HG03196 (cell line): ENCODE data around the gene SAMD11.
A peak's percentile ranks its signal among the peaks of the same experiment; 100 is the strongest.
"Not testable (repeated sequence)": the region's sequence is repeated elsewhere in the genome, so short reads cannot be mapped to it uniquely, and the experiment has no call there.

Experiments used
- ATAC-seq: cut with Tn5 transposase; IDR thresholded peaks from one replicate; pipeline ENCODE4 v1.9.1; 2021; ENCODE audit not compliant: unreplicated experiment

Gene SAMD11

GRCh38 chr1:944341-945325 lies 20.9 kb downstream of the SAMD11 start:
- no peak for ATAC-seq

DNA sequence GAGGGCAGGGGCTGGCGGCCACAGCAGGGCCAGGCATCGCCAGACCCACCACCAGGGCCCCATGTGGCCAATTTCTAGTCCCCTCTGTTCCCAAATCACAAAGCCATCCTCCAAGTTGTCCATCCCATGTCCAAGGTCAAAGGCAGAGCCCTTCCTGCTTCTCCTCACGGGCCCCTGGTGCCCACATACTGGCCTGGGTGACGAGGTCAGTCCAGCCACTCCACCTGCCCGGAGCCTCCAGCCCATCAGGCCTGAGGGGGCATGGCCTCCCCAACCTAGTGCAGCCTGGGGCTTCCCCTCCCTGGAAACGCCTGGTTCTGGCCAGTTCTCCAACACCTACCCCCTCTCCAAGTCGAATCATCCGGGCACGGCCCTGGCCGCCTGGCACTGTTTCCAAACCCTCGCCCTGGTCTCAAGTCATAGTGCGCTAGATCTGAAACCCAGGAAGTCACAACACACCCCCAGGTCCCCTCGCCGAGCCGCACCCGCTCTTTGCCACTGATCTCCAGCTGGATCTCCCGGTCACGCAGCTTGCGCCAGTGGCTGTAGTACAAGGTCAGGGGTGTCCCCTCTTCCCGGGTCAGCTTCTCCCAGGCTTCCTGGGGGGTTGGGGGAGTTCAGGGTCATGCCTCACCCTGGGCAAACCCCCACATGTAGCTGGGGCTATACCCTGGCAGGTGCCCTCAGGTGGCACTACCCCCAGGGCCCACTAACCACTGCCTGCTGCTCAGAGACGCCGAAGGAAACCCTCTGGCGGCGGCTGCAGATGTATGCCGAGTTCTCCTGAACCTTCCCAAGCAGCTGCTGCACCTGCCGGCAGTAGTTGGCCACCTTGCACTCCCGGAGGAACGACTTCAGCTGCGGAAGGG lies 22.2 kb downstream of the SAMD11 start:
- ATAC-seq, result no peak

- not testable (repeated sequence) for ATAC-seq
Observed at GRCh38 chr1:946811-947210, 23.1 kb downstream of the SAMD11 start.

- ATAC-seq, result no peak
Observed at GRCh38 chr1:947958-948357, 24.2 kb downstream of the SAMD11 start.

- ATAC-seq, result no peak
Observed at GRCh38 chr1:950268-950667, 26.5 kb downstream of the SAMD11 start.

DNA sequence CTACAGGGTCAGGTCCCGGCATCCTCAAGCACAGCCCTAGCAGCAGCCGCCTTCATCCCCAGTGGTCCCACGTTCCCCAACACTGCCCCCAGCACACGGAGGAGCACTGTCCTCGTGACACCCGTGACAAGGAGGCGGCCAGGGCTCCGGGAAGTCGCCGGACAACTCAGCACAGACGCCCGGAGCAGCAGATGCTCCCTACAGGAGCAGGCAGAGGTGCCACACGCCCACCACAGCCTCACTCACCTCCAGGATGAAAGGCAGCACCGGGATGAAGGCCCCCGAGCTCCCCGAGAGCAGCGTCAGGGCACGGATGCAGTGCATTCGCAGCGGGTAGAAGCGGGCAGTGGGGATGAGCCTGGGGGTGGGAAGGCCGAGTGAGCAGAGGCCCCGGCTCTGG lies 27.2 kb downstream of the SAMD11 start:
- no peak for ATAC-seq

- ATAC-seq, result no peak
Observed at GRCh38 chr1:951364-951763, 27.6 kb downstream of the SAMD11 start.

DNA sequence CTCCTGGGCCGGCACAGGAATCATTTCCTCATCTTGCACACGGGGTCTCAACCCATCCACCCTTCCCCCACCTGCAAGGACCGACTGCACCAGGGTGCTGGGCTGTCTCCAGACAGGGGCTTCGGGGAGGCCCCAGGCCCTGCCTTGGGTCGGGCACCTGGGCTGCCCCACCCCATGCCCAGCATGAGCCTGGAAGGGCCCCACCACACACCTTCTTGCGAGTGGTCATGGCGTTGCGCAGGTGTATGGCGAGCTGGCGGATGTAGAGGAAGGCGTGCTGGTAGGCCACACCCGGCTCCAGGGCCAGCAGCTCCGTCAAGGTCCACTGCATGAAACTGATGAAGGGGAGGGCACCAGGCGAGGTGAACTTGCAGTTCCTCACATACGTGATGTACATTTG lies 28.5 kb downstream of the SAMD11 start:
- no peak for ATAC-seq

- ATAC-seq, result no peak
Observed at GRCh38 chr1:952603-953002, 28.9 kb downstream of the SAMD11 start.

GRCh38 chr1:953524-954320 lies 30.0 kb downstream of the SAMD11 start:
- ATAC-seq, result no peak

DNA sequence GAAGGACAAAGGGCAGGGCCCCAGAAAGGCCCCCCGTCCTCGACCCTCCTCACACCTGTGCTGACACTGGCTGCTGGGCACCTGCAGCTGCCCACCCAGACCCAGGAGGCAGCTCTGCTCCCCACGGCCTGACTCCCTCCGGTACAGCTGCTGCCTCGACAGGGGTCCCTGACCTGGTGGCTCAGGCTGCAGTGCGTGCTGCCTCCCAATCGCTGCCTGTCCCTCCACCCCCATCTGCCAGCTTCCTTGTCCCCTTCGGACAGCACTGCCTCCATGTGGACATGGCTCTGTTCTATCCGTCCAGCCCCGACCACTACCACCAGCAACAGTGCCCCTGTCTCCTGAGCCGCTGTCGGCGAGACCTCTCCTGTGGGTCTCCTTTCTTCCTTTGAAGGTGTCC lies 31.2 kb downstream of the SAMD11 start:
- no peak for ATAC-seq

- no peak for ATAC-seq
Observed at GRCh38 chr1:955474-955873, 31.8 kb downstream of the SAMD11 start.

GRCh38 chr1:956636-957035 lies 32.9 kb downstream of the SAMD11 start:
- ATAC-seq, result no peak

DNA sequence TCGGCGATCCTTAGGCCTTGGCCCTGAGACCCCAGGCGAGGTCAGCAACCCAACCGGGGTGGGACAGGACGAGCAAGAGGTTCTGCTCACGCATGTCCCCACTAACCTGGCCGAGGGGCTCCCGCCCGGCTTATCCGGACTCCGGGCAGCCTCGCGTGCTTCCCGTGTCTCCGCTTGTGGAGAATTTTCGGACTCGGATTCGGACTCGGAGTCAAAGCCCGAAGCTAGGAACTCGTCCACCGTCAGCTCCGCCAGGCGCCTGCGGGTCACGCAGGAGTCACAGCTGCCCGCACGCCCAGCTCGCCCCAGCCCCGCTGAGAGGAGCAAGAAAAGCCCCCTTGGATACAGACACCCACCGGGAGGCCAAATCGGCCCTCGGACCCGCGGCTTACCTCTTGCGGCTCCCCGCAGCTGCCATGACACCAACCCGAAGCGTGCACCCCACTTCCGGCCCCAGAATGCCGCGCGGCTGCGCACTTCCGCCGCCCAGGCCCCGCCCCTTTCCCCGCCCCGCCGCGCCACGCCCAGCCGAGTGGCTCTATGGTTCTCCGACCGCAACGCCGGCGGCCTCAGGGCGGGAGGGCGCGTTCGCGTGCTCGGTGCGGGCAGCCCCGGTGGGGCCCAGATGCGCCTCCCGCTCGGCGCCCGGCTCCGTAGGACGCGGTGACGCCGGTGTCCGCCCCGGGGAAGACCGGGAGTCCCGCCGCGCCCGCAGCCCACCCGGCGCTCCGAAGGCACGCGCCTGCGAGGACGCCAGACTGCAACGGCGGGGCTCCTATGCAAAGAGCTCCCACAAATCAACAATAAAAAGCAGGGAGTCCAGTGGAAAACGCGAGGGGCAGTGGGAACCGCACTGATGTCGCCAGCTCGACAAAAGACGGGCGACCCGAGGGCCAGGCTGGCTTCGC lies 35.4 kb downstream of the SAMD11 start, which contains the start of gene NOC2L:
Gene NOC2L (minus strand): TSS at position 434 of the 908 bp plus-strand sequence. CDS start 16 bp downstream, at position 418.
- ATAC-seq, result peak; percentile 42

DNA sequence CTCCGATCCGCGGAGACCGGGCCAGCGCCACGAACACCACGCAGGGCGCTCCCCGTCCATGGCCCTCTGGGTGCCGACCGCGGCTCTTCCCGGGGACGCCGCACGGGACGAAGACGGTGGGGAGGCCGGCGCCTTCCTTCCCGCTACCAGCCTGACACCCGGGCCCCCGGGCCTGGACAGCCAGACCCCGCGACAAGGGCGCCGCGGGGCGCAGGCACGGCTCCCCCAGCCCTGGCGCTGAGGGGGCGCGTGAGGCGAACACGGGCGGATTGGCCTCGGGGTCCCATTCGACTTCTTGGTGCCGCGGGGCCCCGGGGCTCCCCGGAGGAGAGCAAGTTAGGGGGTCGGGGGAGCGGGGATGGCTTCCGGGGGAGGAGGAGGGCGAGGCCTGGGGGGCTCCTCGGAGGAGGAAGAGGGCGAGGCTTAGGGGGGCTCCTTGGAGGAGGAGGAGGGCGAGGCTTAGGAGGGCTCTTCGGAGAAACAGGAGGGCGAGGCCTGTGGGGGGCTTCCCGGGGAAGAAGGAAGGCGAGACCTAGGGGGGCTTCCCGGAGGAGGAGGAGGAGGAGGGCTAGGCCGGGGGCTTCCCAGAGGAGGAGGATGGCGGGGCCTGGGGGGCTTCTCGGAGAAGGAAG lies 36.1 kb downstream of the SAMD11 start:
- no peak for ATAC-seq

- ATAC-seq, result no peak
Observed at GRCh38 chr1:960363-961131, 36.8 kb downstream of the SAMD11 start, which contains the start of gene KLHL17. TSS of gene KLHL17 (plus strand) at chr1:960584. CDS start at chr1:960694, 110 bp downstream.

DNA sequence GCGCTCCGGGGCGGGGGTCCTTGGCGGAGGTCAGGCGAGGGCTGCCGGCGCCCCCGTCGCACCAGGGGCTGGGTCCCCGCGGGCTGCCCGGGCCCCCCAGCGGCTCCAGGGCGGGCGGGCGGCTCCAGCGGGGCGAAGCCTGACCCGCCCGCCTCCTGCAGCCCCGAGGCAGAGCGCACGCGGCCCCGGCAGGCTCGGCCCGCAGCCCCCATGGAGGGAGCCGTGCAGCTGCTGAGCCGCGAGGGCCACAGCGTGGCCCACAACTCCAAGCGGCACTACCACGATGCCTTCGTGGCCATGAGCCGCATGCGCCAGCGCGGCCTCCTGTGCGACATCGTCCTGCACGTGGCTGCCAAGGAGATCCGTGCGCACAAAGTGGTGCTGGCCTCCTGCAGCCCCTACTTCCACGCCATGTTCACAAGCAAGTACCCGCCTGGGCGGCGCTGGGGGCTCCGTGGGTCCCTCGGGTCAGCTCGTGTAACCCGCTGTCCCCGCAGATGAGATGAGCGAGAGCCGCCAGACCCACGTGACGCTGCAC lies 37.5 kb downstream of the SAMD11 start:
- ATAC-seq, result no peak
